Measurements from ENCODE around the gene VPS18. TPM values are rescaled to one million over a fixed set of nuclear protein-coding genes. Genes with fewer than 3 reads are reported as not detected.

The VPS18 gene
- polyA plus RNA-seq, 1 donor from 2014 or later = 13.8 TPM

DNA sequence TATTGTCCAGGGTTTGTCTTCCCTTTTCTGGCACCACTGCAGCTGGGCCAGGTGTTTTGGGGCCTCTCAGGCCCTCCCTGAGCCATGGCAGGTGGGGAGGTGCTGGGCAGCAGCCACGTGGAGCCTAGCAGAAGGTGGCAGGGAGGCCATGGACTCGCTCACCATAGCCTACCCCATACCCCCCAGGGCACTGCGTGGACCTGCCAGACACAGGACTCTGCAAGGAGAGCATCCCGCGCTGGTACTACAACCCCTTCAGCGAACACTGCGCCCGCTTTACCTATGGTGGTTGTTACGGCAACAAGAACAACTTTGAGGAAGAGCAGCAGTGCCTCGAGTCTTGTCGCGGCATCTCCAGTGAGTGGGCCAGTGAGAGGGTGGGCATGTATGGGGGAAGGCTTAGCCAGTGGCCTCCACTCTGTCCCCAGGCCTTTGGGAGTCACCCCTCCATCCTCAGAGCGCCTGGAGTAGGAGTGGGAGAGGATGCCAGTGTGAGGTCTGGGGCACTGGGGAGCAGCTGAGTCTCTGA is 38.5 kb upstream of the VPS18 start:
- Histone ChIP-seq H3K27me3 (ENCODE audit: insufficient read depth, low read depth, low read length) (no peaks in the 10 kb centered on the region), H3K27ac (ENCODE audit: low read length) (no peak overlapping the region), H4K20me1 (ENCODE audit: insufficient read depth) (no peaks in the 10 kb centered on the region), H3K4me3 (ENCODE audit: low read length) (no peak overlapping the region), H3K9me3 (ENCODE audit: low read length) (no peaks in the 10 kb centered on the region), H3K79me2 (replicated peaks; ENCODE audit: insufficient read depth, low read length) (no peaks in the 10 kb centered on the region), H3K4me2 (ENCODE audit: low read length) (no peak overlapping the region), H3K9ac (ENCODE audit: low read length) (no peak overlapping the region), H2AFZ (ENCODE audit: low read depth, low read length) (no peak overlapping the region), H3K36me3 (ENCODE audit: insufficient read depth, low read length) (no peaks in the 10 kb centered on the region), H3F3A (ENCODE audit: insufficient read depth, low read length, poor library complexity, severe bottlenecking) (no peaks in the 10 kb centered on the region), H3K9me2 (ENCODE audit: insufficient read depth, low read length) (no peaks in the 10 kb centered on the region)
- TF ChIP-seq, protein P1, sequence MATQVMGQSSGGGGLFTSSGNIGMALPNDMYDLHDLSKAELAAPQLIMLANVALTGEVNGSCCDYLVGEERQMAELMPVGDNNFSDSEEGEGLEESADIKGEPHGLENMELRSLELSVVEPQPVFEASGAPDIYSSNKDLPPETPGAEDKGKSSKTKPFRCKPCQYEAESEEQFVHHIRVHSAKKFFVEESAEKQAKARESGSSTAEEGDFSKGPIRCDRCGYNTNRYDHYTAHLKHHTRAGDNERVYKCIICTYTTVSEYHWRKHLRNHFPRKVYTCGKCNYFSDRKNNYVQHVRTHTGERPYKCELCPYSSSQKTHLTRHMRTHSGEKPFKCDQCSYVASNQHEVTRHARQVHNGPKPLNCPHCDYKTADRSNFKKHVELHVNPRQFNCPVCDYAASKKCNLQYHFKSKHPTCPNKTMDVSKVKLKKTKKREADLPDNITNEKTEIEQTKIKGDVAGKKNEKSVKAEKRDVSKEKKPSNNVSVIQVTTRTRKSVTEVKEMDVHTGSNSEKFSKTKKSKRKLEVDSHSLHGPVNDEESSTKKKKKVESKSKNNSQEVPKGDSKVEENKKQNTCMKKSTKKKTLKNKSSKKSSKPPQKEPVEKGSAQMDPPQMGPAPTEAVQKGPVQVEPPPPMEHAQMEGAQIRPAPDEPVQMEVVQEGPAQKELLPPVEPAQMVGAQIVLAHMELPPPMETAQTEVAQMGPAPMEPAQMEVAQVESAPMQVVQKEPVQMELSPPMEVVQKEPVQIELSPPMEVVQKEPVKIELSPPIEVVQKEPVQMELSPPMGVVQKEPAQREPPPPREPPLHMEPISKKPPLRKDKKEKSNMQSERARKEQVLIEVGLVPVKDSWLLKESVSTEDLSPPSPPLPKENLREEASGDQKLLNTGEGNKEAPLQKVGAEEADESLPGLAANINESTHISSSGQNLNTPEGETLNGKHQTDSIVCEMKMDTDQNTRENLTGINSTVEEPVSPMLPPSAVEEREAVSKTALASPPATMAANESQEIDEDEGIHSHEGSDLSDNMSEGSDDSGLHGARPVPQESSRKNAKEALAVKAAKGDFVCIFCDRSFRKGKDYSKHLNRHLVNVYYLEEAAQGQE (IDR thresholded peaks at IDR 0.05; ENCODE audit: borderline replicate concordance) = no peak
- TF ChIP-seq EZH2 (IDR thresholded peaks at IDR 0.05; ENCODE audit: borderline replicate concordance, insufficient read depth, low read length, poor library complexity, severe bottlenecking) = no peak
- TF ChIP-seq TAF1 (IDR thresholded peaks at IDR 0.05; ENCODE audit: low read depth) = no peak
- TF ChIP-seq EP300 (conservative IDR thresholded peaks at IDR 0.05; ENCODE audit: poor library complexity, severe bottlenecking) = no peak
- TF ChIP-seq, protein P2, sequence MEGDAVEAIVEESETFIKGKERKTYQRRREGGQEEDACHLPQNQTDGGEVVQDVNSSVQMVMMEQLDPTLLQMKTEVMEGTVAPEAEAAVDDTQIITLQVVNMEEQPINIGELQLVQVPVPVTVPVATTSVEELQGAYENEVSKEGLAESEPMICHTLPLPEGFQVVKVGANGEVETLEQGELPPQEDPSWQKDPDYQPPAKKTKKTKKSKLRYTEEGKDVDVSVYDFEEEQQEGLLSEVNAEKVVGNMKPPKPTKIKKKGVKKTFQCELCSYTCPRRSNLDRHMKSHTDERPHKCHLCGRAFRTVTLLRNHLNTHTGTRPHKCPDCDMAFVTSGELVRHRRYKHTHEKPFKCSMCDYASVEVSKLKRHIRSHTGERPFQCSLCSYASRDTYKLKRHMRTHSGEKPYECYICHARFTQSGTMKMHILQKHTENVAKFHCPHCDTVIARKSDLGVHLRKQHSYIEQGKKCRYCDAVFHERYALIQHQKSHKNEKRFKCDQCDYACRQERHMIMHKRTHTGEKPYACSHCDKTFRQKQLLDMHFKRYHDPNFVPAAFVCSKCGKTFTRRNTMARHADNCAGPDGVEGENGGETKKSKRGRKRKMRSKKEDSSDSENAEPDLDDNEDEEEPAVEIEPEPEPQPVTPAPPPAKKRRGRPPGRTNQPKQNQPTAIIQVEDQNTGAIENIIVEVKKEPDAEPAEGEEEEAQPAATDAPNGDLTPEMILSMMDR (IDR thresholded peaks at IDR 0.05; ENCODE audit: poor library complexity, severe bottlenecking) = no peak
- no peak for TF ChIP-seq MXI1 (conservative IDR thresholded peaks at IDR 0.05; ENCODE audit: poor library complexity, severe bottlenecking)
- no peak for TF ChIP-seq POLR2AphosphoS5 (IDR thresholded peaks at IDR 0.05)
- no peak for TF ChIP-seq SMC3 (conservative IDR thresholded peaks at IDR 0.05; ENCODE audit: poor library complexity)
- TF ChIP-seq RAD21 (conservative IDR thresholded peaks at IDR 0.05) = no peak

DNA sequence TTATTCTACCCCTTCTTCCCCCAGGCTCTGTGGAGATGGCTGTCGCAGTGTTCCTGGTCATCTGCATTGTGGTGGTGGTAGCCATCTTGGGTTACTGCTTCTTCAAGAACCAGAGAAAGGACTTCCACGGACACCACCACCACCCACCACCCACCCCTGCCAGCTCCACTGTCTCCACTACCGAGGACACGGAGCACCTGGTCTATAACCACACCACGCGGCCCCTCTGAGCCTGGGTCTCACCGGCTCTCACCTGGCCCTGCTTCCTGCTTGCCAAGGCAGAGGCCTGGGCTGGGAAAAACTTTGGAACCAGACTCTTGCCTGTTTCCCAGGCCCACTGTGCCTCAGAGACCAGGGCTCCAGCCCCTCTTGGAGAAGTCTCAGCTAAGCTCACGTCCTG is 37.5 kb upstream of the VPS18 start:
- no peak overlapping the region for H3K4me3 ChIP-seq (ENCODE audit: low read length)
- no peaks in the 10 kb centered on the region for H3K36me3 ChIP-seq (ENCODE audit: insufficient read depth, low read length)
- no peaks in the 10 kb centered on the region for H3K9me3 ChIP-seq (ENCODE audit: low read length)
- TF ChIP-seq RAD21 (conservative IDR thresholded peaks at IDR 0.05) (no peak), TAF1 (IDR thresholded peaks at IDR 0.05; ENCODE audit: low read depth) (no peak)
- TF ChIP-seq, protein P1 (IDR thresholded peaks at IDR 0.05; ENCODE audit: borderline replicate concordance) = no peak
- H3K27ac ChIP-seq (ENCODE audit: low read length) = no peak overlapping the region
- H3K9me2 ChIP-seq (ENCODE audit: insufficient read depth, low read length) = no peaks in the 10 kb centered on the region
- H2AFZ ChIP-seq (ENCODE audit: low read depth, low read length) = no peak overlapping the region
- H3F3A ChIP-seq (ENCODE audit: insufficient read depth, low read length, poor library complexity, severe bottlenecking) = no peaks in the 10 kb centered on the region
- H4K20me1 ChIP-seq (ENCODE audit: insufficient read depth) = no peaks in the 10 kb centered on the region
- no peaks in the 10 kb centered on the region for H3K79me2 ChIP-seq (replicated peaks; ENCODE audit: insufficient read depth, low read length)
- no peak overlapping the region for H3K4me2 ChIP-seq (ENCODE audit: low read length)
- no peaks in the 10 kb centered on the region for H3K27me3 ChIP-seq (ENCODE audit: insufficient read depth, low read depth, low read length)
- no peak overlapping the region for H3K9ac ChIP-seq (ENCODE audit: low read length)

Data from neural cell (in vitro differentiated cells).